ENCODE data around the gene KCNS1. TPM values are rescaled to one million over a fixed set of nuclear protein-coding genes. Genes with fewer than 3 reads are reported as not detected.

Gene KCNS1
- total and polyA plus RNA-seq, 2 experiments from 2014 or later, result 0.37 to 3.2 TPM

GRCh38 chr20:45058168-45058850 is 42.6 kb downstream of the KCNS1 start:
- Mint-ChIP-seq H3K4me3 (no peak overlapping the region), H3K36me3 (ENCODE audit: low read depth) (peaks cover 7% of the 10 kb centered on the region; the same call in 2 of the 3 replicates), H3K4me1 (peaks cover 1% of the 10 kb centered on the region; the same call in 2 of the 3 replicates), H3K27ac (no peak overlapping the region), H3K9me3 (no peaks in the 10 kb centered on the region), H3K27me3 (ENCODE audit: insufficient read depth, low read depth, poor library complexity) (no peaks in the 10 kb centered on the region)
- H3K4me2 ChIP-seq, result no peak overlapping the region
- no peaks in the 10 kb centered on the region for H3K9me2 ChIP-seq (ENCODE audit: insufficient read depth)
- no peaks in the 10 kb centered on the region for H3K36me3 ChIP-seq (ENCODE audit: insufficient read depth)
- ATAC-seq (no peak), DNase-seq (ENCODE audit: low spot score) (no peak)
- H3K4me3 ChIP-seq, result no peak overlapping the region
- no peaks in the 10 kb centered on the region for H3K27me3 ChIP-seq (ENCODE audit: insufficient read depth)
- TF ChIP-seq POLR2AphosphoS5 (IDR thresholded peaks at IDR 0.05; ENCODE audit: low read depth) (no peak), NANOG (IDR thresholded peaks at IDR 0.05; ENCODE audit: borderline replicate concordance) (no peak), CREB1 (CRISPR knock-in tag; IDR thresholded peaks at IDR 0.05; ENCODE audit: low read depth) (no peak), REST (IDR thresholded peaks at IDR 0.05; ENCODE audit: unreplicated experiment) (no peak), STAT1 (IDR thresholded peaks at IDR 0.05; ENCODE audit: unreplicated experiment) (no peak)
- TF ChIP-seq, protein P1, sequence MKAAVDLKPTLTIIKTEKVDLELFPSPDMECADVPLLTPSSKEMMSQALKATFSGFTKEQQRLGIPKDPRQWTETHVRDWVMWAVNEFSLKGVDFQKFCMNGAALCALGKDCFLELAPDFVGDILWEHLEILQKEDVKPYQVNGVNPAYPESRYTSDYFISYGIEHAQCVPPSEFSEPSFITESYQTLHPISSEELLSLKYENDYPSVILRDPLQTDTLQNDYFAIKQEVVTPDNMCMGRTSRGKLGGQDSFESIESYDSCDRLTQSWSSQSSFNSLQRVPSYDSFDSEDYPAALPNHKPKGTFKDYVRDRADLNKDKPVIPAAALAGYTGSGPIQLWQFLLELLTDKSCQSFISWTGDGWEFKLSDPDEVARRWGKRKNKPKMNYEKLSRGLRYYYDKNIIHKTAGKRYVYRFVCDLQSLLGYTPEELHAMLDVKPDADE (IDR thresholded peaks at IDR 0.05), result no peak
- TF ChIP-seq, protein P2, sequence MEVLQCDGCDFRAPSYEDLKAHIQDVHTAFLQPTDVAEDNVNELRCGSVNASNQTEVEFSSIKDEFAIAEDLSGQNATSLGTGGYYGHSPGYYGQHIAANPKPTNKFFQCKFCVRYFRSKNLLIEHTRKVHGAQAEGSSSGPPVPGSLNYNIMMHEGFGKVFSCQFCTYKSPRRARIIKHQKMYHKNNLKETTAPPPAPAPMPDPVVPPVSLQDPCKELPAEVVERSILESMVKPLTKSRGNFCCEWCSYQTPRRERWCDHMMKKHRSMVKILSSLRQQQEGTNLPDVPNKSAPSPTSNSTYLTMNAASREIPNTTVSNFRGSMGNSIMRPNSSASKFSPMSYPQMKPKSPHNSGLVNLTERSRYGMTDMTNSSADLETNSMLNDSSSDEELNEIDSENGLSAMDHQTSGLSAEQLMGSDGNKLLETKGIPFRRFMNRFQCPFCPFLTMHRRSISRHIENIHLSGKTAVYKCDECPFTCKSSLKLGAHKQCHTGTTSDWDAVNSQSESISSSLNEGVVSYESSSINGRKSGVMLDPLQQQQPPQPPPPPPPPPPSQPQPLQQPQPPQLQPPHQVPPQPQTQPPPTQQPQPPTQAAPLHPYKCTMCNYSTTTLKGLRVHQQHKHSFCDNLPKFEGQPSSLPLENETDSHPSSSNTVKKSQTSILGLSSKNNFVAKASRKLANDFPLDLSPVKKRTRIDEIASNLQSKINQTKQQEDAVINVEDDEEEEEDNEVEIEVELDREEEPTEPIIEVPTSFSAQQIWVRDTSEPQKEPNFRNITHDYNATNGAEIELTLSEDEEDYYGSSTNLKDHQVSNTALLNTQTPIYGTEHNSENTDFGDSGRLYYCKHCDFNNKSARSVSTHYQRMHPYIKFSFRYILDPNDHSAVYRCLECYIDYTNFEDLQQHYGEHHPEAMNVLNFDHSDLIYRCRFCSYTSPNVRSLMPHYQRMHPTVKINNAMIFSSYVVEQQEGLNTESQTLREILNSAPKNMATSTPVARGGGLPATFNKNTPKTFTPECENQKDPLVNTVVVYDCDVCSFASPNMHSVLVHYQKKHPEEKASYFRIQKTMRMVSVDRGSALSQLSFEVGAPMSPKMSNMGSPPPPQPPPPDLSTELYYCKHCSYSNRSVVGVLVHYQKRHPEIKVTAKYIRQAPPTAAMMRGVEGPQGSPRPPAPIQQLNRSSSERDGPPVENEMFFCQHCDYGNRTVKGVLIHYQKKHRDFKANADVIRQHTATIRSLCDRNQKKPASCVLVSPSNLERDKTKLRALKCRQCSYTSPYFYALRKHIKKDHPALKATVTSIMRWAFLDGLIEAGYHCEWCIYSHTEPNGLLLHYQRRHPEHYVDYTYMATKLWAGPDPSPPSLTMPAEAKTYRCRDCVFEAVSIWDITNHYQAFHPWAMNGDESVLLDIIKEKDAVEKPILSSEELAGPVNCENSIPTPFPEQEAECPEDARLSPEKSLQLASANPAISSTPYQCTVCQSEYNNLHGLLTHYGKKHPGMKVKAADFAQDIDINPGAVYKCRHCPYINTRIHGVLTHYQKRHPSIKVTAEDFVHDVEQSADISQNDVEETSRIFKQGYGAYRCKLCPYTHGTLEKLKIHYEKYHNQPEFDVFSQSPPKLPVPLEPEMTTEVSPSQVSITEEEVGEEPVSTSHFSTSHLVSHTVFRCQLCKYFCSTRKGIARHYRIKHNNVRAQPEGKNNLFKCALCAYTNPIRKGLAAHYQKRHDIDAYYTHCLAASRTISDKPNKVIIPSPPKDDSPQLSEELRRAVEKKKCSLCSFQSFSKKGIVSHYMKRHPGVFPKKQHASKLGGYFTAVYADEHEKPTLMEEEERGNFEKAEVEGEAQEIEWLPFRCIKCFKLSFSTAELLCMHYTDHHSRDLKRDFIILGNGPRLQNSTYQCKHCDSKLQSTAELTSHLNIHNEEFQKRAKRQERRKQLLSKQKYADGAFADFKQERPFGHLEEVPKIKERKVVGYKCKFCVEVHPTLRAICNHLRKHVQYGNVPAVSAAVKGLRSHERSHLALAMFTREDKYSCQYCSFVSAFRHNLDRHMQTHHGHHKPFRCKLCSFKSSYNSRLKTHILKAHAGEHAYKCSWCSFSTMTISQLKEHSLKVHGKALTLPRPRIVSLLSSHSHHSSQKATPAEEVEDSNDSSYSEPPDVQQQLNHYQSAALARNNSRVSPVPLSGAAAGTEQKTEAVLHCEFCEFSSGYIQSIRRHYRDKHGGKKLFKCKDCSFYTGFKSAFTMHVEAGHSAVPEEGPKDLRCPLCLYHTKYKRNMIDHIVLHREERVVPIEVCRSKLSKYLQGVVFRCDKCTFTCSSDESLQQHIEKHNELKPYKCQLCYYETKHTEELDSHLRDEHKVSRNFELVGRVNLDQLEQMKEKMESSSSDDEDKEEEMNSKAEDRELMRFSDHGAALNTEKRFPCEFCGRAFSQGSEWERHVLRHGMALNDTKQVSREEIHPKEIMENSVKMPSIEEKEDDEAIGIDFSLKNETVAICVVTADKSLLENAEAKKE (CRISPR knock-in tag; IDR thresholded peaks at IDR 0.05), result no peak
- no peaks in the 10 kb centered on the region; the same call in 1 of the 2 replicates for H3K79me2 ChIP-seq (replicated peaks; ENCODE audit: insufficient read depth)
- H3F3A ChIP-seq (replicated peaks; ENCODE audit: low read depth), result no peaks in the 10 kb centered on the region
- H4K20me1 ChIP-seq (replicated peaks; ENCODE audit: insufficient read depth), result no peaks in the 10 kb centered on the region; the same call in 1 of the 2 replicates
- H2AFZ ChIP-seq, result no peak overlapping the region
- H3K27ac ChIP-seq (ENCODE audit: low read depth), result no peak overlapping the region
- H3K4me1 ChIP-seq (ENCODE audit: insufficient read depth), result no peaks in the 10 kb centered on the region

Data from GM23338 (cell line).